HG02840 (cell line): Measurements from ENCODE around the gene OR6Y1.

Experiments
- ATAC-seq: cut with Tn5 transposase; IDR thresholded peaks from one replicate; pipeline ENCODE4 v1.9.1; 2021; ENCODE audit warnings: mild to moderate bottlenecking, moderate library complexity, moderate number of reproducible peaks; ENCODE audit not compliant: unreplicated experiment, low FRiP score

Gene OR6Y1

GRCh38 chr1:158554352-158554751, at the start of gene OR6Y1:
OR6Y1 (minus strand) TSS chr1:158554405; CDS start chr1:158548105, 6,300 bp downstream.
- no peak for ATAC-seq

- ATAC-seq, result no peak
These were observed 46.5 kb upstream of the OR6Y1 start for GRCh38 chr1:158600735-158601134.

- no peak for ATAC-seq
These were observed 32.7 kb upstream of the OR6Y1 start for GRCh38 chr1:158586942-158587341.

GRCh38 chr1:158583962-158584361, 29.8 kb upstream of the OR6Y1 start:
- ATAC-seq, result no peak

- no peak for ATAC-seq
These were observed 25.5 kb upstream of the OR6Y1 start, which contains the start of gene OR10X1 for GRCh38 chr1:158579733-158580132. OR10X1 (minus strand) TSS chr1:158579899; CDS start chr1:158579899, 0 bp downstream.

- ATAC-seq, result no peak
These were observed 23.4 kb upstream of the OR6Y1 start for GRCh38 chr1:158577561-158577960.

- ATAC-seq, result no peak
These were observed 18.0 kb upstream of the OR6Y1 start for GRCh38 chr1:158572226-158572625.

- ATAC-seq, result no peak
These were observed 16.3 kb upstream of the OR6Y1 start, which contains the start of gene OR6P1 for GRCh38 chr1:158570480-158570879. OR6P1 (minus strand) TSS chr1:158570580; CDS start chr1:158563604, 6,976 bp downstream.

GRCh38 chr1:158564608-158565007, 10.4 kb upstream of the OR6Y1 start:
- ATAC-seq, result no peak

- no peak for ATAC-seq
These were observed 9.6 kb upstream of the OR6Y1 start for GRCh38 chr1:158563853-158564252.

GRCh38 chr1:158559696-158560095, 5.5 kb upstream of the OR6Y1 start:
- no peak for ATAC-seq

GRCh38 chr1:158552296-158552695, 1.9 kb downstream of the OR6Y1 start:
- ATAC-seq, result no peak

- ATAC-seq, result no peak
These were observed 6.7 kb downstream of the OR6Y1 start for GRCh38 chr1:158547533-158547932.

- ATAC-seq, result no peak
These were observed 16.6 kb downstream of the OR6Y1 start for GRCh38 chr1:158537609-158538008.

GRCh38 chr1:158534496-158534895, 19.7 kb downstream of the OR6Y1 start:
- no peak for ATAC-seq

GRCh38 chr1:158527190-158527815, 26.9 kb downstream of the OR6Y1 start:
- ATAC-seq, result no peak

GRCh38 chr1:158521666-158522058, 32.5 kb downstream of the OR6Y1 start:
- no peak for ATAC-seq

GRCh38 chr1:158520955-158521665, 33.1 kb downstream of the OR6Y1 start:
- no peak for ATAC-seq

GRCh38 chr1:158520021-158520420, 34.2 kb downstream of the OR6Y1 start:
- ATAC-seq, result no peak

- ATAC-seq, result no peak
These were observed 37.2 kb downstream of the OR6Y1 start for GRCh38 chr1:158516966-158517365.

- no peak for ATAC-seq
These were observed 44.6 kb downstream of the OR6Y1 start for GRCh38 chr1:158509471-158510156.
